Measurements from ENCODE around the gene HTR7.

Gene HTR7

DNA sequence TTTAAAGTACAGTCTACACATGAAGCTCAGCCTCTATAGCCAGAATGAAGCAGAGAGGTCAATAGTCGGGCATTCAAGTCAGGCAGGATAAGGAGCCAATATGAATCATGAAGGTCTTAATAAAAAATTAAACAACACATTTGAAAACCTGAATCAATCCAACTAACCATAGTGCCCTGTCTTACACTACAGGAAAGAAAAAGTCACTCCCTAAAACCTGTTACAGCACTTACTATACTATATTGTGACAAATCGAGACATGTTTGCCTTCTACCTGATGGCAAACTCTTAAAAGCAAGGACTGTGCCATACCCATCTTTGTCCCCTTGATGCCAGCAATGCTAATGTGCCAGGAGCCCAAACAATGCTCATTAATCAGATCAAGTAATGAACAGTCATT lies 117.6 kb downstream of the HTR7 start:
- no peak for DNase-seq (ENCODE audit: low read depth)

DNA sequence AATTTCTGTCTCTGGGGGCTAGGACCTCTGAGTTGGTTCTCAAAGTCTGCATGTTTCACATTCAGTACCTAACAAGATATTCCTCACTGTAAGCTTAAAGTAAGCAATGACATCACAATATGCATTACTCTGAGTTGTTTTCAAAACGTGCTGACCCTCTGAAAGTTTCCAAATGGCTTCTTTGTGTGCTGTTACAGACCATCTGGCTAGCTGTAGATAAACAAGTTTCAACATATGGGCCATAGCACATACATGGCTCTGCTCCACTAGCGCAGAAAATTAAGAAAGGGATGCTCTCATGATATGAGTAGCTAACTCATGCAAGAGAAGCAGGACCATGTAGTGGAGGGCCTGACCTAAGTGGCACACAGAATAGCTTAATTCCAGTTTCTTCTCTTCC lies 119.0 kb downstream of the HTR7 start:
- no peak for DNase-seq (ENCODE audit: low read depth)

DNA sequence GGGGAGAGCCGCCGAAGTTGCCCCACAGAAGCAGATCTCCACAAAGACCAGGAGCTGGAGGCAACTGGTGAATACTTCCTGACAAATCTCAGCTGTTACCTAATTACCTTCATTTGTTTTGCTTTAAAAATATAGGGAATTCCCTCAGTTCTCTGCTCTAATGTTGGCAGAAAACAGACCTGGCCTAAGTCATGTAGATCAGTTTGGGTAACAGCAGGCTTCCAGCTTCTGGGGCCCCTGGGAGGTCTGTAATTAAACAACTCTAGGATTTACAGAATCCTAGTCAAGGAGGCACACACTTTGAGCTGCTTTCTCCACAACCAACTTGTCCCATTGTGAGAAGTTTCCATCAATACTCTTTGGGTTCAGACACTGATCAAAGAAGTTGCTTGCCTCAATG lies 123.4 kb downstream of the HTR7 start:
- DNase-seq (ENCODE audit: low read depth), result no peak

DNA sequence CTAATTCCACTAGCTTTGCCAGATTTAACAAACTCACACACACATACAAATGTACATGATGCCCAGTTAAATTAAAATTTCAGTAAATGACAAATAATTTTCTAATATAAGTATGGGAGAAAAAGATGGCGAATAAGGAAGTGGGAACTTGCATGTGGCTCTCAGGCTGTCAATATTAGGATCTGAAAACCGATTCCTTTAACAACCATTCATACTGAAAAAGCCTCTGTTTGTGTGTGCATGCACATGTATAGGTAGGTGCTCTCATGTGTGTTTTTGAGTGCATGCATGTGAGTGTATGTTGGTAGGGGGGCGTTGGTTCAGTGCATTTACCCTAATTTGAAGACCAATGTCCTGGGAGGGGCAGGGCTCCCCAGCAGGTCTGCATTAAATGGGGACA lies 125.3 kb downstream of the HTR7 start:
- no peak for DNase-seq (ENCODE audit: low read depth)

DNA sequence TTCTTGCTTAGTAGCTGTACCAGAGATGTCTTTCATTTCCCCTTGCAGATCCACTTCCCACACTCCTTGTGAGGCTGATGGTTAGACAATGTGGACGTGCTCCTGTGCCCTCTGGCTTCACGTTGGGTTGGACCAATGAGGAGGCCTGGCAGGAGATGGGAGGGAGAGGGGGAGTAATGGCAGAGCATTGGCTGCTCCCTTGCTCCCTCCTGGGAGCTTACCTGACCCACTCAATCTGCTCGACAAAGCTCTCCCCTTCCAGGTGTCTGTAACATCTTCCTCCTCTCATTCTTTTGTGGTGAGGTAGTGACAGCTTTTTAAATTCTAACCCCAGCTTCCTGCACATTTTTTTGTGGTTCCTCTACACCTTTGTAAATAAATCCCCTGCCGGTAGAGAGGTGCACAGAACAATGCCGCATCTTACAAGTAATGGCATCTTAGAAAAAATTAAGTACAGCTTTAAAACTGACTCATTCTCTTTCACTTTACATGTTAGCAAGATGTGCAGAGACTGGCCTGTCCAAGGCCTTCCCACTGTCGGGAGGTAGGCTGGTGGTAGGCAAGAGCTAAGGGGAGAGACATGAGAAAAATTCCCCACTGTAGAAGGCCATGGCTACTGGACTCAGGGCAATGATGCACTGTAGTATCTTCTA lies 134.3 kb downstream of the HTR7 start:
- DNase-seq (ENCODE audit: low read depth), result no peak

DNA sequence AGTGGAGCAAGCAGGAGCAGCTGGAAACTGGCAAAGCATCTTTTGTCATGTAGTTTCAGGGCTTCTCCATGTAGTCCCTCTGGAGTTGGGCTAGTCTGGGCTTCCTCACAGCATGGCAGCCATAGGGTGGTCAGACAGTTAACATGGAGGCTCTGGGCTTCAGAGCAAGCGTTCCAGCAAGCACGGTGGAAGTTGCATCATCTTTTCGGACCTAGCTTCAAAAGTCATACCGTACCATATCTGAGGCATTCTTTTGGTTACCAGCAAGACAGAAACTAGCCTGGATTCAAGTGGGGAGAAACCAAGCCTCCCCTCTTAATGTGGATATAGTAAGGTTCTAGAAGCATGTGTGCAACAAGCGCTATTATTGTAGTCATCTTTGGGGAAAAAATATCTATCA lies 135.0 kb downstream of the HTR7 start:
- DNase-seq (ENCODE audit: low read depth), result no peak

DNA sequence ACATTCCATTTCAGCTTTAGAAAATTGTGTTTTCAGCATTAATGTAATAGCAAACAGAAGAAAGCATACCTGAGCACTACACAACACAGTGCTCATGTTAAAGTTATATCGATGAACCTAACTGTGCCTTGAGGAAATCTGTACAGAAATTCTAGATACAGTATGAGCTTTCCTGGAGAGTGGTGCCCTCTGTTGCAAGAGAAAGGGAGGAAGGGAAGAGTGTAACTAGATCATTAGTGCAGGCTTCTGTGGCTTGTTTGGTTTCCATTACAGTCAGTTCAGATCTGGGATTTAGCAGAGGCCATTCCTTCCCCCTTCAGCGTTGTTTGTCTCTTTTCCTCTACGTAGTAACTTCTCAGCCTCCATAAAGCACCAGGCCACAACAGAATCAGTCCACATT lies 139.7 kb downstream of the HTR7 start:
- DNase-seq (ENCODE audit: low read depth), result no peak

DNA sequence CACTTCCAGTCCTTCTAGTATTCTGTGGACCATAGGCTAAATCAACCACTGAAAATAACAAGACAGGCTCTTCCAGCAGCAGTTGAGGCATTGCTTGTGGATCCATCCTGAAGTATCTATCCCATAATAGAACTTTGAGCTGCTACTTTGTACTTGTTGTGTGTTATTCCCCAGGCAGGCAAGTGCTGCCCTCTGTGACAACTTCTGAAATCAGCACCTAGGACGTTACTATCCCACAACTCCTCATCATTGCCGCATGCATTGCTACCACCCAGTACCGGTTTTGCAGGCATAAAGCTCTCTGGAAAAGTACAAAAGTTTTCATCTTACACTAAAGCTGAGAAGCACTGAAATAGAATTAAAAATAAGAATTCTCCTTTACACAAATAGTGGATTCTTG lies 145.3 kb downstream of the HTR7 start:
- DNase-seq (ENCODE audit: low read depth), result no peak

DNA sequence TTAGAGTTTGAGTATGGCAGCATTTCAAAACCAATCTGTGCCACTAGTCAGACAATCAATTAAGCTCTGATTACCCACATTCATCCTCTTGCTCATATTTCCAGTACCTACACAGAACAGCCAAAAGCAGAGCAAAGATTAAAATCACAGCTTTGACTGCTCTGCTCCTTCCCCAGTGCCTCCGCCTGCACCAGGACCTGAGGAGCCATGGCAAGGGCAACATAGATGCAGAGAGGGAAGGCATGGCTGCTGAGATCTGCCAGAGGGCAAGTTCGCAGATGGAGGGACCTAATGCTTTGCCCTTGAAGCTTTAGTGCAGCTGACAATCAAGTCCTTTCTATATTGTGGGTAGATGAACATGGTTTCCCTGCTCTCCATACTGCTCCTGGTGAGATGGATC lies 148.1 kb downstream of the HTR7 start:
- DNase-seq (ENCODE audit: low read depth), result no peak

DNA sequence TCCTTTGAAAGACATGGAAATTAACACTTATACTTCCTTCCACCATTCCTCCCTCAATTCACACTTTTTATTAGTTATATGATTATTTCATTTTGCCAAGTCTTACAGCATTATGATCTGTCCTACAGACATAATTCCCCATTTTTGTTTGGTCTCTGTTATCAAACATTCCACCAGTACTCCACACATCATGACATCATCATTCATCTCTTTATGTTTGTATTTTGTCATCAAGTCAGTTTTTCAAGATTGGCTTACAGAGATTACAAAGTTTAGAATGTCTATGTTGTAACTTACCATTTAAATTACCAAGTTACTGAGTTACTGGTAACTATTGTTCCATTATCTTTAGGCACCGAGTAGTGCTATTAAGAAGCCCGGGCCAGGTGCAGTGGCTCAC lies 150.2 kb downstream of the HTR7 start:
- DNase-seq (ENCODE audit: low read depth), result no peak

DNA sequence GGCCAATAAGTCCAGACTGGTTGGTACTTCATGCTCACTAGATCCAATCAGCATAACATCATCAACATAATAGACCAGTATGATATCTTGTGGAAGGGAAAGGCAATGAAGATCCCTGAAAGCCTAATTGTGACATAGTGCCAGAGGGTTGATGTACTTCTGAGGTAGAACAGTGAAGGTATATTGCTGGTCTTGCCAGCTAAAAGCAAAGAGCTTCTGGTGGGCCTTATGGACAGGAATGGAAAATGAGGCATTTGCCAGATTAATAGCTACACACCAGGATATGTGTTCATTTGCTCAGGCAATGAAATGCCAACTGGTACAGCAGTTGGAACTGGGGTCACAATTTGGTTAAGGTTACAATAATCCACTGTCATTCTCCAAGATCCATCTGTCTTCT lies 156.4 kb downstream of the HTR7 start:
- no peak for DNase-seq (ENCODE audit: low read depth)

DNA sequence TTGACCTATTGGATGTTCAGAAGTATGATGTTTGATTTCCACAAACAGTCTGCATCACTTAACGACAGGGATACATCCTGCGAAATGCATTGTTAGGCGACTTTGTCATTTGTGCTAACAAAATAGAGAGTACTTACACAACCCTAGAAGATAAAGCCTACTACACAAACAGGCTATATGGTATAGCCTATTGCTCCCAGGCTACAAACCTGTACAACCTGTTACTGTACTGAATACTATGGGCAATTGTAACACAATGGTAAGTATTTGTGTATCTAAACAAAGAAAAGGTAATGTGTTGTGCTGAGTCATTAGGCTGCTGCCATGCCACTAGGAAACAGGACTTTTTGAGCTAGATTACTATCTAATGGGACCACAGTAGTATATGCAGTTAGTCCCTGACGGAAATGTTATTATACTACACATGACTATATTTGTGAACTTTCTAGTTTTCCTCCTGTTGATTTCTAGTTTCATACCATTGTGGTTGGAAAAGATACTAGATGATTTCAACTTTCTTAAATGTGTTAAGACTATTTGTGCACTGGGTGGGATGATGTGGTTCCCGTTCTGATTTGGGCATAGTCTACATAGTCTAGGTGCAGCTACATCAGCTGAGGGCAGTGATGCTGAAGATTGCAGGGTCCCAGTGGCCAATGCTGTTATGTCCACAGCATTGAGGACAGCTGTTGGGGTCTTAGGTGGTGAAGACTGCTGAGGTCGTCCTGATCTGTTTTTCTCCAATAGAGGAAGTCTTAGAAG lies 161.7 kb downstream of the HTR7 start:
- DNase-seq (ENCODE audit: low read depth), result no peak

All from stimulated activated CD8-positive, alpha-beta memory T cell treated with anti-CD3 and anti-CD28 coated beads, Interleukin-4, amount 100 ng/mL, for 24 hours (primary cell).